Measurements from ENCODE around the gene METRN.

METRN gene

DNA sequence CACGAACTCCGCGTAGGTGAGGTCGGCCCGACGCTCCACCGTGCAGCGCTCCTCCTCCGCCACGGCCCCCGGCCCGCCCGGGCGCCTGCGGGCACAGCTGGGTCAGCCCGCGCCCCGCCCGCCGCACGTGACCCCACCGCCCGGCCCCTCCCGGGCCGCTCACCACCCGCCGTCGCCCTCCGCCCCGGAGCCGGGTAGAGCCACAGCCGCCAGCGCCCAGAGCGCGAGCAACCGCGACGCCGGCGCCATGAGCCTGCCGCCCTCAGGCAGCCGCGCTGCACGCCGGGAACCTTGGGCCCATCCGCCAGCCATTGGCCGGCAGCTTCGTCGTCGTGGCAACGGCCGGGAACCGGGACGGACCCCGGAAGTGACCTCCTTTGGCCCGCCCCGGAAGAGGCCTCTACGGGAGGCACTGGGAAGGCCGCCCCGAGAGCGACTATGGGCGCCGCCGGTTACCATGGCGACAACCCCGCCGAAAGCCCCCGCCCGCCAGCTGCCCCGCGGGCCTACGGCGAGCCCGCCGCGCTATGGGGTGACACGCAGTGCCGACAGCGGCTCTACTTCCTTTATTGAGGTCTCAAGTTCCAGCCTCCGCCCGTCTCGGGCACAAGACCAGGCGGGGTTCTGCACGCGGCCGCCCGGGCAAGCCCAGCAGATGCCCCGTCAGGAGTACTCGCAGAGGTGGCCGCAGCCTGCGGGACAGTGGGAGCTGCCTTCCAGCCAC is 30.7 kb upstream of the METRN start, which contains the start of gene JMJD8:
Gene JMJD8 (minus strand): TSS at position 264 of the 724 bp plus-strand sequence. CDS start 15 bp downstream, at position 249.
- no peaks in the 10 kb centered on the region for H3K9me3 Mint-ChIP-seq
- H3K27ac Mint-ChIP-seq, result peak within 1 kb of the TSS; percentile 54
- H3K4me1 Mint-ChIP-seq, result peaks cover 44% of the 10 kb centered on the region

GRCh38 chr16:684961-685696 is 29.8 kb upstream of the METRN start:
- Mint-ChIP-seq H3K4me3 (no peak overlapping the region), H3K27me3 (ENCODE audit: low read depth, poor library complexity) (no peaks in the 10 kb centered on the region), H3K36me3 (ENCODE audit: low read depth) (peaks cover 19% of the 10 kb centered on the region), H3K27ac (no peak overlapping the region), H3K4me1 (peaks cover 48% of the 10 kb centered on the region), H3K9me3 (no peaks in the 10 kb centered on the region)
- DNase-seq, result no peak
- TF ChIP-seq, protein P1, sequence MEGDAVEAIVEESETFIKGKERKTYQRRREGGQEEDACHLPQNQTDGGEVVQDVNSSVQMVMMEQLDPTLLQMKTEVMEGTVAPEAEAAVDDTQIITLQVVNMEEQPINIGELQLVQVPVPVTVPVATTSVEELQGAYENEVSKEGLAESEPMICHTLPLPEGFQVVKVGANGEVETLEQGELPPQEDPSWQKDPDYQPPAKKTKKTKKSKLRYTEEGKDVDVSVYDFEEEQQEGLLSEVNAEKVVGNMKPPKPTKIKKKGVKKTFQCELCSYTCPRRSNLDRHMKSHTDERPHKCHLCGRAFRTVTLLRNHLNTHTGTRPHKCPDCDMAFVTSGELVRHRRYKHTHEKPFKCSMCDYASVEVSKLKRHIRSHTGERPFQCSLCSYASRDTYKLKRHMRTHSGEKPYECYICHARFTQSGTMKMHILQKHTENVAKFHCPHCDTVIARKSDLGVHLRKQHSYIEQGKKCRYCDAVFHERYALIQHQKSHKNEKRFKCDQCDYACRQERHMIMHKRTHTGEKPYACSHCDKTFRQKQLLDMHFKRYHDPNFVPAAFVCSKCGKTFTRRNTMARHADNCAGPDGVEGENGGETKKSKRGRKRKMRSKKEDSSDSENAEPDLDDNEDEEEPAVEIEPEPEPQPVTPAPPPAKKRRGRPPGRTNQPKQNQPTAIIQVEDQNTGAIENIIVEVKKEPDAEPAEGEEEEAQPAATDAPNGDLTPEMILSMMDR (IDR thresholded peaks at IDR 0.05), result no peak

More for the DNA sequence above, 30.7 kb upstream of the METRN start, which contains the start of gene JMJD8:
- H3K36me3 Mint-ChIP-seq (ENCODE audit: low read depth), result peaks cover 19% of the 10 kb centered on the region
- H3K27me3 Mint-ChIP-seq (ENCODE audit: low read depth, poor library complexity), result no peaks in the 10 kb centered on the region
- TF ChIP-seq, protein P1 (IDR thresholded peaks at IDR 0.05), result no peak
- peak within 1 kb of the TSS; percentile 78 for H3K4me3 Mint-ChIP-seq
- peak; percentile 97 for DNase-seq

- H3K9me3 Mint-ChIP-seq, result no peaks in the 10 kb centered on the region
- peak; percentile 65 for DNase-seq
- H3K4me3 Mint-ChIP-seq, result peak overlapping the region; percentile 40
- peaks cover 52% of the 10 kb centered on the region for H3K4me1 Mint-ChIP-seq
- peaks cover 4% of the 10 kb centered on the region for H3K27me3 Mint-ChIP-seq (ENCODE audit: low read depth, poor library complexity)
- TF ChIP-seq, protein P1 (IDR thresholded peaks at IDR 0.05), result peak; percentile 45
- H3K27ac Mint-ChIP-seq, result peak overlapping the region; percentile 48
- peaks cover 17% of the 10 kb centered on the region for H3K36me3 Mint-ChIP-seq (ENCODE audit: low read depth)
Observed at GRCh38 chr16:685967-686366, 29.0 kb upstream of the METRN start.

DNA sequence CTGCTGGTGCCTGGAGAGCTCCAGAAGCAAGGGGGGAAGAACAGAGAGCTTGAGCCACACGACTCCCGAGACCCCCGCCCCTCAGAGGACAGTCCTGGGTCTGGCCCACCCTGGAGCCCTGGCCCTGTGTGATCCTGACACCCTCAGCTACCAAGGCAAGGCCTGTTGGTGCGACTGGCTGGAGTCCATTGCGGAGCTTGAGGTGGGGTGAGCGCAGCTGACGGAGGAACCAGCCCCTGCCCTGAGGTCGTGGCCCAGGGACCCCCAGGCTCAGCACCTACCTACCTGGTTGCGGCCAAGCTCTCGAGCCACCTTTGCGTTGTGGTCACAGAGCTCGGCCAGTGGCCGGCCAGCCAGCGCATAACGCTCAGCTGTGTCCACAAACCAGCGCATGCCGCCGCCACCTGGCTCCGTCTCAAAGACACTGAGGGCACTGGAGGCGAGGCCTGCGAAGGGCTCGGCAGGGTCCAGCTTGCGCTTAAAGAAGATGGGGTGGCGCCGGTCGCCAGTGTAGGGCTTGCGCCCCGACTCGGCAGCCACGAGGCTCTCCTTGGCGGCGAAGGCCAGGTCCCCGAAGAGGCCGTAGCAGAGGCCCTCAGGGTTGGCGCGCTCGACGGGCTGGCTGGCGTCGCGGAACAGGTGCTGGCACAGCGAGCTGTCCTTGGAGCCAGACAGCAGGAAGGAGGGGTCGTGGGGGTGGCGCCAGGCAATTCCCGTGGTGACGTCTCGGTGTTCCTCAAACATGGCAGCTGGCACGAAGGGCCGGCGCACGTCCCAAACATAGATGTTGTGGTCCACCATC is 28.3 kb upstream of the METRN start:
- peaks cover 49% of the 10 kb centered on the region for H3K4me1 Mint-ChIP-seq
- no peaks in the 10 kb centered on the region for H3K9me3 Mint-ChIP-seq
- DNase-seq, result no peak
- peaks cover 12% of the 10 kb centered on the region for H3K36me3 Mint-ChIP-seq (ENCODE audit: low read depth)
- H3K27me3 Mint-ChIP-seq (ENCODE audit: low read depth, poor library complexity), result peaks cover 11% of the 10 kb centered on the region
- no peak overlapping the region for H3K4me3 Mint-ChIP-seq
- H3K27ac Mint-ChIP-seq, result no peak overlapping the region
- TF ChIP-seq, protein P1 (IDR thresholded peaks at IDR 0.05), result no peak

DNA sequence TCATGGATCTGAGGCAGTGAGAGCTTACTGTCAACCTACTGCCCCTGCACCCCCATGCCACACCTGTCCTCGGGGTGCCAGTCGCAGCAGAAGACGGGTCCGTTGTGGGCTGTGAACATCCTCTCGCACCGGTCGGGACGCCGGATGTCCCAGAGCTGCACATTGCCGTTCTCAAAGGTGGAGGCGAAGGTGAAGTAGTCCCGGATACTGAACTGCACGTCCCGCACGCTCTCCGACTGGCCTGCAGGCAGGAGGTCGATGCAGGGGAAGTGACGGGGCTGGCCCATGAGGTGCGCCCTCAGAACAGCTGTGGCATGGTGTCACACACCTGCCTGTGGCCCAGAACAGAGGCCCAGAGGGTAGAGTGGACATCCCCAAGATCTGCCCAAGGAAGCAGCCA is 27.4 kb upstream of the METRN start:
- no peak overlapping the region for H3K4me3 Mint-ChIP-seq
- H3K36me3 Mint-ChIP-seq (ENCODE audit: low read depth), result peaks cover 8% of the 10 kb centered on the region
- H3K27ac Mint-ChIP-seq, result no peak overlapping the region
- TF ChIP-seq, protein P1 (IDR thresholded peaks at IDR 0.05), result no peak
- no peak for DNase-seq
- H3K9me3 Mint-ChIP-seq, result peaks cover 3% of the 10 kb centered on the region
- peaks cover 19% of the 10 kb centered on the region for H3K27me3 Mint-ChIP-seq (ENCODE audit: low read depth, poor library complexity)
- H3K4me1 Mint-ChIP-seq, result peaks cover 40% of the 10 kb centered on the region
